NCI-H82 (cell line): ENCODE data around the gene UGT2B17.
"Not testable (repeated sequence)": the region's sequence is repeated elsewhere in the genome, so short reads cannot be mapped to it uniquely, and the experiment has no call there.

Experiments
- DNase-seq: peaks from one replicate; lab custom pipeline; 2025; lab: John Stamatoyannopoulos, UW

UGT2B17 gene

GRCh38 chr4:68576272-68577125 lies at the start of gene UGT2B17:
Gene UGT2B17, minus strand, starts transcription at chr4:68576322. Its CDS starts 7,838 bp downstream, at chr4:68568484.
- DNase-seq, result no peak

- DNase-seq, result not testable (repeated sequence)
Measured at GRCh38 chr4:68622731-68623130, 46.6 kb upstream of the UGT2B17 start.

- DNase-seq, result no peak
Measured at GRCh38 chr4:68617003-68617698, 41.0 kb upstream of the UGT2B17 start.

GRCh38 chr4:68615699-68616422 lies 39.7 kb upstream of the UGT2B17 start:
- no peak for DNase-seq

- DNase-seq, result no peak
Measured at GRCh38 chr4:68613752-68614151, 37.6 kb upstream of the UGT2B17 start.

GRCh38 chr4:68606240-68606639 lies 30.1 kb upstream of the UGT2B17 start:
- no peak for DNase-seq

- DNase-seq, result no peak
Measured at GRCh38 chr4:68599150-68599549, 23.0 kb upstream of the UGT2B17 start.

GRCh38 chr4:68597482-68597881 lies 21.4 kb upstream of the UGT2B17 start:
- DNase-seq, result no peak

GRCh38 chr4:68594678-68595077 lies 18.6 kb upstream of the UGT2B17 start:
- no peak for DNase-seq

- DNase-seq, result no peak
Measured at GRCh38 chr4:68593112-68593511, 17.0 kb upstream of the UGT2B17 start.

- DNase-seq, result no peak
Measured at GRCh38 chr4:68592673-68593072, 16.6 kb upstream of the UGT2B17 start.

- DNase-seq, result no peak
Measured at GRCh38 chr4:68591204-68591603, 15.1 kb upstream of the UGT2B17 start.

GRCh38 chr4:68589790-68590189 lies 13.7 kb upstream of the UGT2B17 start:
- DNase-seq, result no peak

- no peak for DNase-seq
Measured at GRCh38 chr4:68582339-68582717, 6.2 kb upstream of the UGT2B17 start.

- no peak for DNase-seq
Measured at GRCh38 chr4:68581383-68582338, 5.5 kb upstream of the UGT2B17 start.

- no peak for DNase-seq
Measured at GRCh38 chr4:68577590-68577989, 1.5 kb upstream of the UGT2B17 start.

- not testable (repeated sequence) for DNase-seq
Measured at GRCh38 chr4:68575636-68576035, 486 bp downstream of the UGT2B17 start.

GRCh38 chr4:68575081-68575480 lies 1.0 kb downstream of the UGT2B17 start:
- DNase-seq, result no peak

- DNase-seq, result no peak
Measured at GRCh38 chr4:68572653-68573170, 3.4 kb downstream of the UGT2B17 start.

- DNase-seq, result no peak
Measured at GRCh38 chr4:68570122-68570507, 6.0 kb downstream of the UGT2B17 start.

GRCh38 chr4:68569466-68570121 lies 6.5 kb downstream of the UGT2B17 start:
- no peak for DNase-seq
